HepG2 (cell line): ENCODE data around the gene HSDL1. TPM values are rescaled to one million over a fixed set of nuclear protein-coding genes. Genes with fewer than 3 reads are reported as not detected.
A peak's percentile ranks its signal among the peaks of the same experiment; 100 is the strongest.

Experiments used
- ATAC-seq: fragments of 200-7000 bp; cut with Tn5 transposase; 3 replicates; pipeline ENCODE4 v1.9.1; 2020; ENCODE audit warnings: mild to moderate bottlenecking, moderate library complexity
- BruUV-seq: library from RNA; stranded (reverse); fragments of 400-500 nt; replicated peaks from 2 replicates; lab custom pipeline; 2021; lab: Mats Ljungman, UMichigan
- CTCF ChIA-PET: fragments of 300-600 bp; formaldehyde crosslinking; extraction: SDS; loops from one replicate; lab custom pipeline; 2021; ENCODE audit warnings: low total read pairs, inconsistent platforms, low intra/inter-chr PET ratio; lab: Yijun Ruan, JAX
- POLR2A ChIA-PET: fragments of 350-600 bp; sonication (Branson Sonifier 250); formaldehyde crosslinking; loops from one replicate; lab custom pipeline; 2020; ENCODE audit warnings: antibody characterized with exemption, inconsistent platforms; lab: Yijun Ruan, JAX
- DNase-seq: peaks from one replicate; pipeline ENCODE4 v3.0.0-alpha.2; 2015; ENCODE audit warnings: low spot score
- FAIRE-seq: peaks from 3 replicates; lab custom pipeline; 2011; peaks lifted over from hg19 to GRCh38; lab: Jason Lieb, UNC
- H2AFZ ChIP-seq: one replicate; pipeline ENCODE4 v1.6.1; 2011; ENCODE audit warnings: low read length, inconsistent platforms
- H3K27ac ChIP-seq: fragments of 300-600 bp; 3 replicates; pipeline ENCODE4 v1.8.0; 2011; ENCODE audit warnings: mixed run types, mild to moderate bottlenecking, mixed read lengths, low read length, inconsistent platforms; ENCODE audit not compliant: insufficient read depth; ENCODE audit errors: extremely low read length
- H3K27me3 ChIP-seq, 2 experiments: fragments of 200-600 bp in 1 of 2; 2 replicates in 1 of 2; 3 replicates in 1 of 2; pipeline versions ENCODE4 v1.6.0 to v1.8.0; 2011; ENCODE audit warnings: low read length in 2 of 2, mild to moderate bottlenecking in 2 of 2, moderate library complexity in 2 of 2, inconsistent platforms in 1 of 2; ENCODE audit not compliant: insufficient read depth in 2 of 2, control insufficient read depth in 1 of 2
- H3K36me3 ChIP-seq, 2 experiments: fragments of 200-600 bp in 1 of 2; replicated peaks in 1 of 2; 2 replicates in 1 of 2; 3 replicates in 1 of 2; pipeline versions ENCODE4 v1.5.1 to v1.8.0; 2011; ENCODE audit warnings: low read length in 2 of 2, inconsistent platforms in 1 of 2; ENCODE audit not compliant: insufficient read depth in 2 of 2, control insufficient read depth in 1 of 2
- H3K4me1 ChIP-seq: 2 replicates; pipeline ENCODE4 v1.5.1; 2012; ENCODE audit warnings: low read length, inconsistent platforms; ENCODE audit not compliant: insufficient read depth
- H3K4me2 ChIP-seq: 2 replicates; pipeline ENCODE4 v1.6.0; 2011; ENCODE audit warnings: low read depth, low read length, inconsistent platforms
- H3K4me3 ChIP-seq, 3 experiments: fragments of 200-600 bp in 1 of 3; sonication (generic), shearing (Covaris generic) in 1 of 3; replicated peaks in 1 of 3; 2 replicates each; pipeline ENCODE4 v1.5.1; 2011 to 2016; ENCODE audit warnings: low read length in 3 of 3, inconsistent platforms in 2 of 3, low read depth in 2 of 3, mild to moderate bottlenecking in 2 of 3, control low read depth in 1 of 3, mixed read lengths in 1 of 3; ENCODE audit not compliant: insufficient read depth in 1 of 3
- H3K79me2 ChIP-seq: one replicate; pipeline ENCODE4 v1.6.1; 2011; ENCODE audit warnings: low read length, inconsistent platforms; ENCODE audit not compliant: insufficient read depth
- H3K9ac ChIP-seq: 2 replicates; pipeline ENCODE4 v1.6.0; 2011; ENCODE audit warnings: mild to moderate bottlenecking, low read depth, low read length, inconsistent platforms; ENCODE audit not compliant: insufficient read depth
- H3K9me3 ChIP-seq: 2 replicates; pipeline ENCODE4 v1.5.1; 2012; ENCODE audit warnings: mild to moderate bottlenecking, low read length
- H4K20me1 ChIP-seq: 2 replicates; pipeline ENCODE4 v1.6.0; 2011; ENCODE audit warnings: inconsistent platforms, mild to moderate bottlenecking, low read length, moderate library complexity; ENCODE audit not compliant: insufficient read depth
- AGO2 ChIP-seq: fragments of 200-400 bp; formaldehyde crosslinking; optimal IDR thresholded peaks from 2 replicates; pipeline ENCODE3; 2017; ENCODE audit warnings: mild to moderate bottlenecking, low read depth, low read length, moderate library complexity
- NFIB ChIP-seq: sonication (generic); formaldehyde crosslinking; IDR thresholded peaks from 2 replicates; pipeline ENCODE4 v1.9.0; 2021; ENCODE audit warnings: missing genetic modification reagents, mild to moderate bottlenecking, borderline replicate concordance
- RBFOX2 ChIP-seq: fragments of 200-400 bp; formaldehyde crosslinking; IDR thresholded peaks from 2 replicates; pipeline ENCODE4 v1.6.1; 2017; ENCODE audit warnings: low read depth, mild to moderate bottlenecking, low read length
- ZBTB21 ChIP-seq: sonication (generic); formaldehyde crosslinking; IDR thresholded peaks from 2 replicates; pipeline ENCODE4 v1.4.0; 2020; ENCODE audit warnings: missing genetic modification reagents
- ZFP90 ChIP-seq: sonication (generic); formaldehyde crosslinking; IDR thresholded peaks from 2 replicates; pipeline ENCODE4 v1.8.0; 2022; ENCODE audit warnings: missing genetic modification reagents, mild to moderate bottlenecking, inconsistent platforms, borderline replicate concordance
- WGBS: methylation state at CpG from one replicate; pipeline ENCODE4 v1.1.6; 2017; ENCODE audit warnings: low lambda C conversion rate; 5-methylcytosine and 5-hydroxymethylcytosine counted together
- in situ Hi-C: cut with HindIII; loops from 2 replicates; pipeline ENCODE4 v1.10.0; 2017; ENCODE audit warnings: low pct_unique_long_range_greater_than_20kb; ENCODE audit not compliant: extremely low pct_ligation_motif_present
- intact Hi-C: fragments of 100-400 bp; cut with micrococcal nuclease; formaldehyde crosslinking; loops from one replicate; pipeline ENCODE4 v1.10.0; 2022; ENCODE audit not compliant: unreplicated experiment
- polyA plus RNA-seq, 8 experiments: library from polyadenylated mRNA; depleted of rRNA in 3 of 8; stranded (reverse) in 7 of 8; unstranded in 1 of 8; fragments of >200 nt; fragmentation: Illumina TruSeq in 4 of 8; extraction: Trizol in 4 of 8; gene quantifications; 2 replicates each; pipeline versions ENCODE4 v1.2.1 to v1.2.3, GENCODE V29; 2011 to 2016; ENCODE audit warnings: low read depth in 4 of 8, missing spikeins in 1 of 8, mixed read lengths in 1 of 8; ENCODE audit not compliant: insufficient read depth in 1 of 8
- total RNA-seq, 5 experiments: library from RNA; depleted of rRNA; stranded (reverse); fragments of >200 nt; fragmentation: Illumina TruSeq; extraction: Trizol; gene quantifications; 2 replicates each; pipeline ENCODE4 v1.2.3, GENCODE V29; 2016; ENCODE audit warnings: low read depth in 1 of 5
- TF ChIP-seq, protein P1 (sequence below): sonication (generic); formaldehyde crosslinking; IDR thresholded peaks from 2 replicates; pipeline ENCODE4 v1.5.0; 2020; ENCODE audit warnings: mild to moderate bottlenecking, missing genetic modification reagents, borderline replicate concordance

The HSDL1 gene
- total and polyA plus RNA-seq, 2 of the 13 experiments (the other 11 are each of a cell fraction or from before 2014, with no cell fraction given): 49.2 to 49.7 TPM

DNA sequence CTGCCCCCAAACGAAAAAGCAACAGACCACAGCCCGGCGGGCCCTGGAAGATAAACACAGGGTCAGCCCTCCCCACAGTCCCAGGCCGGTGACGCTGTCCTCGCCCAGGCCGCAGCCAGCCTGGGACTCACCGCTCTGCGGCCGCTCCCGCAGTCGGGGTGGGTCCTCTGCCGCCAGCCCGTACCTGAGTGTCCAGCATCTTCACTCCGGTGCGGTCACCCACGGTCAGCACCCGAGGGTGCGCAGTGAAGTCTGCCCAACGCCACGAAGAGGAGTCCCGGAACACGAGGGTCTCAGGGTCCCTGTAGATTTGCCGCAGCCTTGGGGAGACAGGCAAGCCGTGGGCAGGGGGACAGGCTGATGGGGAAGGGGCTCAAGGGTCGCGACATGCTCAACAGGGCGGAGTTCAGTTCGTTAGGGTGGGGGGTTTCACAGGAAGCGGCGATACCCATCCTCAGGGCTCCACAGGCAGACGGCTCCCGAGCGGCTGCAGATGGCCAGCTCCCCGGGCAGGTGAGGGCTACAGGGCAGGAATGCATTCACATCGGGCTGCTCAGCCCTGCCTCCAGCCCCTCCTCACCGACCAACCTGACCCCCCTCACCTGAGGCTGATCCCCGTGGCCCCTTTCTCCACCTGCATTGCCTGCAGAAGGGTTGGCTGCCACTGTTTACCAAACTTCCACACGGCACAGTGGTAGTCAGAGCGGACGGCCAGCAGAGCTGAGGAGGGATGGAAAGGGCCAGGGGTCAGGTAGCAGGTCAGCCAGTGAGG, 36.4 kb upstream of the HSDL1 start:
- H3K4me2 ChIP-seq: no peak overlapping the region
- 97% methylated on average over 41 of the region's 41 CpGs for WGBS
- H2AFZ ChIP-seq: no peak overlapping the region
- in situ Hi-C loops: loop anchor here (25.0 kb wide), 1 partner anchor 219 kb away; the partner anchor contains the start of genes NECAB2 and OSGIN1
- H4K20me1 ChIP-seq: no peaks in the 10 kb centered on the region
- TF ChIP-seq RBFOX2 (peak; percentile 58), ZFP90 (CRISPR knock-in tag) (no peak), AGO2 (peak; percentile 53)
- ATAC-seq (no peak), DNase-seq (no peak), FAIRE-seq (no peak)
- H3K27me3 ChIP-seq: no peaks in the 10 kb centered on the region
- H3K4me1 ChIP-seq: peaks cover 28% of the 10 kb centered on the region
- no peaks in the 10 kb centered on the region for H3K9me3 ChIP-seq
- H3K36me3 ChIP-seq: peaks cover 25 to 56% of the 10 kb centered on the region in 2 experiments; a peak in 4 of 5 replicates
- CTCF ChIA-PET: no interaction called here
- POLR2A ChIA-PET: no interaction called here
- intact Hi-C loops: no loop called here
- no peak overlapping the region for H3K4me3 ChIP-seq
- no TSS peak for BruUV-seq
- no peak overlapping the region for H3K27ac ChIP-seq
- peaks cover 20% of the 10 kb centered on the region for H3K79me2 ChIP-seq
- H3K9ac ChIP-seq: no peak overlapping the region

DNA sequence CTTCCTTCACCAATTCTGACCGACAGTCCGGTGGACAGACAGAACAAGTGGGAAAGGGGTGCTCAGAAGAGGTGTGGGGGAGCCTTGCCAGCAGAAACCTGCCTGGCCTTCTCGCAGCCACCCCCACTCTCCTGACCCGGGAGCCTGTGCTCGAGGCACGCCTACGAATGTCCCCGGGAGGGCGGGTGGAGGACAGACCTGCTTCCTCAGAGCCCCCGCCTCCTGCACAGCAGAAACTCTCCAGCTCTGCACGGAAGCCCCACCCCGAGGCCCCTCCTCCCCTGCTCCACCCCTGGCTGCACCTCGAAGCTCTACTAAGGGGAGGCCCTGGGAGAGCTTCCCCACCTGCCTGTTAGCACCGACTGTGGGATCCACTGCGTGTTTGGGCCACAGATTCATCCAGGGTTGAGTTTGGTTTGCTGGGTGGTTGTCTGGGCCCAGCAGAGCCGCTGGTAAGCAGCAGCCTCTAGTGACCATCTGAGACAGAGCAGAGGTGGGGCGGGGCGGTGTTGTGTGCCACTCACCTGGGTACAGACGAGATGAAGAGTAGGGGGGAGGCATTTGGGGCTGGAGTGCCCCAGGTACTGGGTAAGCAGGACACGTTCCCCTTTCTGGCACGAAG, 35.7 kb upstream of the HSDL1 start:
- TF ChIP-seq ZBTB21 (CRISPR knock-in tag) (no peak), NFIB (CRISPR knock-in tag) (no peak)
- TF ChIP-seq, protein P1, sequence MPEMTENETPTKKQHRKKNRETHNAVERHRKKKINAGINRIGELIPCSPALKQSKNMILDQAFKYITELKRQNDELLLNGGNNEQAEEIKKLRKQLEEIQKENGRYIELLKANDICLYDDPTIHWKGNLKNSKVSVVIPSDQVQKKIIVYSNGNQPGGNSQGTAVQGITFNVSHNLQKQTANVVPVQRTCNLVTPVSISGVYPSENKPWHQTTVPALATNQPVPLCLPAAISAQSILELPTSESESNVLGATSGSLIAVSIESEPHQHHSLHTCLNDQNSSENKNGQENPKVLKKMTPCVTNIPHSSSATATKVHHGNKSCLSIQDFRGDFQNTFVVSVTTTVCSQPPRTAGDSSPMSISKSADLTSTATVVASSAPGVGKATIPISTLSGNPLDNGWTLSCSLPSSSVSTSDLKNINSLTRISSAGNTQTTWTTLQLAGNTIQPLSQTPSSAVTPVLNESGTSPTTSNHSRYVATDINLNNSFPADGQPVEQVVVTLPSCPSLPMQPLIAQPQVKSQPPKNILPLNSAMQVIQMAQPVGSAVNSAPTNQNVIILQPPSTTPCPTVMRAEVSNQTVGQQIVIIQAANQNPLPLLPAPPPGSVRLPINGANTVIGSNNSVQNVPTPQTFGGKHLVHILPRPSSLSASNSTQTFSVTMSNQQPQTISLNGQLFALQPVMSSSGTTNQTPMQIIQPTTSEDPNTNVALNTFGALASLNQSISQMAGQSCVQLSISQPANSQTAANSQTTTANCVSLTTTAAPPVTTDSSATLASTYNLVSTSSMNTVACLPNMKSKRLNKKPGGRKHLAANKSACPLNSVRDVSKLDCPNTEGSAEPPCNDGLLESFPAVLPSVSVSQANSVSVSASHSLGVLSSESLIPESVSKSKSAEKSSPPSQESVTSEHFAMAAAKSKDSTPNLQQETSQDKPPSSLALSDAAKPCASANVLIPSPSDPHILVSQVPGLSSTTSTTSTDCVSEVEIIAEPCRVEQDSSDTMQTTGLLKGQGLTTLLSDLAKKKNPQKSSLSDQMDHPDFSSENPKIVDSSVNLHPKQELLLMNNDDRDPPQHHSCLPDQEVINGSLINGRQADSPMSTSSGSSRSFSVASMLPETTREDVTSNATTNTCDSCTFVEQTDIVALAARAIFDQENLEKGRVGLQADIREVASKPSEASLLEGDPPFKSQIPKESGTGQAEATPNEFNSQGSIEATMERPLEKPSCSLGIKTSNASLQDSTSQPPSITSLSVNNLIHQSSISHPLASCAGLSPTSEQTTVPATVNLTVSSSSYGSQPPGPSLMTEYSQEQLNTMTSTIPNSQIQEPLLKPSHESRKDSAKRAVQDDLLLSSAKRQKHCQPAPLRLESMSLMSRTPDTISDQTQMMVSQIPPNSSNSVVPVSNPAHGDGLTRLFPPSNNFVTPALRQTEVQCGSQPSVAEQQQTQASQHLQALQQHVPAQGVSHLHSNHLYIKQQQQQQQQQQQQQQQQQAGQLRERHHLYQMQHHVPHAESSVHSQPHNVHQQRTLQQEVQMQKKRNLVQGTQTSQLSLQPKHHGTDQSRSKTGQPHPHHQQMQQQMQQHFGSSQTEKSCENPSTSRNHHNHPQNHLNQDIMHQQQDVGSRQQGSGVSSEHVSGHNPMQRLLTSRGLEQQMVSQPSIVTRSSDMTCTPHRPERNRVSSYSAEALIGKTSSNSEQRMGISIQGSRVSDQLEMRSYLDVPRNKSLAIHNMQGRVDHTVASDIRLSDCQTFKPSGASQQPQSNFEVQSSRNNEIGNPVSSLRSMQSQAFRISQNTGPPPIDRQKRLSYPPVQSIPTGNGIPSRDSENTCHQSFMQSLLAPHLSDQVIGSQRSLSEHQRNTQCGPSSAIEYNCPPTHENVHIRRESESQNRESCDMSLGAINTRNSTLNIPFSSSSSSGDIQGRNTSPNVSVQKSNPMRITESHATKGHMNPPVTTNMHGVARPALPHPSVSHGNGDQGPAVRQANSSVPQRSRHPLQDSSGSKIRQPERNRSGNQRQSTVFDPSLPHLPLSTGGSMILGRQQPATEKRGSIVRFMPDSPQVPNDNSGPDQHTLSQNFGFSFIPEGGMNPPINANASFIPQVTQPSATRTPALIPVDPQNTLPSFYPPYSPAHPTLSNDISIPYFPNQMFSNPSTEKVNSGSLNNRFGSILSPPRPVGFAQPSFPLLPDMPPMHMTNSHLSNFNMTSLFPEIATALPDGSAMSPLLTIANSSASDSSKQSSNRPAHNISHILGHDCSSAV: no peak
- H2AFZ ChIP-seq: no peak overlapping the region
- peaks cover 25 to 56% of the 10 kb centered on the region in 2 experiments; a peak in 4 of 5 replicates for H3K36me3 ChIP-seq
- H3K27ac ChIP-seq: no peak overlapping the region
- no peak overlapping the region for H3K4me2 ChIP-seq
- ChIA-PET CTCF (no interaction called here), POLR2A (no interaction called here)
- no peak for DNase-seq
- no TSS peak for BruUV-seq
- no peak overlapping the region for H3K4me3 ChIP-seq
- ATAC-seq: no peak
- intact Hi-C loops: no loop called here
- in situ Hi-C loops: loop anchor here (25.0 kb wide), 1 partner anchor 218 kb away; the partner anchor contains the start of genes NECAB2 and OSGIN1
- no peak for FAIRE-seq
- H3K9ac ChIP-seq: no peak overlapping the region
- H3K4me1 ChIP-seq: peaks cover 32% of the 10 kb centered on the region
- WGBS: 95% methylated on average over 21 of the region's 21 CpGs
- H3K27me3 ChIP-seq: no peaks in the 10 kb centered on the region
- no peaks in the 10 kb centered on the region for H4K20me1 ChIP-seq
- H3K79me2 ChIP-seq: peaks cover 13% of the 10 kb centered on the region
- no peaks in the 10 kb centered on the region for H3K9me3 ChIP-seq
